H1 (cell line): Measurements from ENCODE around the gene ALKBH7. TPM values are rescaled to one million over a fixed set of nuclear protein-coding genes. Genes with fewer than 3 reads are reported as not detected.

Experiments used
- CTCF ChIA-PET: fragments of 300-600 bp; sonication (Branson Sonifier 250); formaldehyde crosslinking; loops from one replicate; lab custom pipeline; 2021; ENCODE audit not compliant: partially characterized antibody; lab: Charles Lee
- POLR2A ChIA-PET: fragments of 300-600 bp; sonication (Branson Sonifier 250); formaldehyde crosslinking; loops from one replicate; lab custom pipeline; 2021; ENCODE audit warnings: inconsistent platforms; ENCODE audit not compliant: partially characterized antibody; lab: Charles Lee
- DNase-seq, 2 experiments: peaks; one replicate each; pipeline versions ENCODE4 v3.0.0 to v3.0.0-alpha.2; 2010 to 2022; ENCODE audit warnings: low spot score in 2 of 2, low read depth in 1 of 2, mixed read lengths in 1 of 2
- FAIRE-seq: peaks from 2 replicates; lab custom pipeline; 2011; peaks lifted over from hg19 to GRCh38; lab: Jason Lieb, UNC
- H2AFZ ChIP-seq: 2 replicates; pipeline ENCODE4 v1.8.1; 2012; ENCODE audit warnings: low read length, inconsistent platforms
- H2AK5ac ChIP-seq: 2 replicates; pipeline ENCODE4 v1.6.1; 2013; ENCODE audit warnings: low read depth, low read length
- H2BK120ac ChIP-seq: replicated peaks from 2 replicates; pipeline ENCODE3; 2013; ENCODE audit warnings: low read depth, low read length, inconsistent platforms
- H2BK12ac ChIP-seq: 2 replicates; pipeline ENCODE4 v1.6.1; 2013; ENCODE audit warnings: low read depth, low read length
- H2BK15ac ChIP-seq: 2 replicates; pipeline ENCODE4 v1.6.1; 2013; ENCODE audit warnings: low read length
- H2BK20ac ChIP-seq: 2 replicates; pipeline ENCODE4 v1.6.1; 2013; ENCODE audit warnings: low read length
- H2BK5ac ChIP-seq: 2 replicates; pipeline ENCODE4 v1.6.1; 2013; ENCODE audit warnings: low read depth, low read length
- H3K14ac ChIP-seq: 2 replicates; pipeline ENCODE4 v1.6.1; 2013; ENCODE audit warnings: inconsistent platforms; ENCODE audit not compliant: insufficient read length
- H3K18ac ChIP-seq: 2 replicates; pipeline ENCODE4 v1.6.1; 2013; ENCODE audit warnings: low read length; ENCODE audit errors: extremely low read depth
- H3K23ac ChIP-seq: 2 replicates; pipeline ENCODE4 v1.6.1; 2013; ENCODE audit warnings: inconsistent platforms; ENCODE audit not compliant: insufficient read length
- H3K23me2 ChIP-seq: 2 replicates; pipeline ENCODE4 v1.6.1; 2013; ENCODE audit warnings: low read depth, low read length
- H3K27ac ChIP-seq: 2 replicates; pipeline ENCODE4 v1.6.1; 2011; ENCODE audit warnings: low read depth, low read length, inconsistent platforms
- H3K27me3 ChIP-seq, 4 experiments: replicated peaks in 1 of 4; 1 replicate in 1 of 4; 2 replicates in 3 of 4; pipeline versions ENCODE4 v1.6.1 to v1.8.1; 2011 to 2013; ENCODE audit warnings: low read length in 3 of 4, mild to moderate bottlenecking in 3 of 4, inconsistent platforms in 2 of 4, mixed read lengths in 2 of 4, moderate library complexity in 1 of 4; ENCODE audit not compliant: control insufficient read depth in 3 of 4, insufficient read depth in 3 of 4; ENCODE audit errors: extremely low read depth in 1 of 4
- H3K36me3 ChIP-seq, 4 experiments: 2 replicates each; pipeline versions ENCODE4 v1.6.1 to v1.8.1; 2011 to 2013; ENCODE audit warnings: mild to moderate bottlenecking in 4 of 4, low read length in 3 of 4, moderate library complexity in 2 of 4, control low read depth in 1 of 4, inconsistent platforms in 1 of 4; ENCODE audit not compliant: insufficient read depth in 4 of 4, control insufficient read depth in 2 of 4
- H3K4ac ChIP-seq: replicated peaks from 2 replicates; pipeline ENCODE3; 2013; ENCODE audit warnings: low read length, low read depth, mixed read lengths, inconsistent platforms; ENCODE audit not compliant: insufficient read length
- H3K4me1 ChIP-seq, 4 experiments: replicated peaks in 1 of 4; 1 replicate in 1 of 4; 2 replicates in 3 of 4; pipeline versions ENCODE4 v1.6.1 to v1.8.1; 2011 to 2013; ENCODE audit warnings: low read length in 3 of 4, inconsistent platforms in 2 of 4, mixed read lengths in 1 of 4; ENCODE audit not compliant: insufficient read depth in 4 of 4, control insufficient read depth in 3 of 4
- H3K4me2 ChIP-seq, 2 experiments: 2 replicates each; pipeline versions ENCODE4 v1.6.1 to v1.8.1; 2011 to 2013; ENCODE audit warnings: low read depth in 2 of 2, low read length in 2 of 2, control low read depth in 1 of 2, inconsistent platforms in 1 of 2, mild to moderate bottlenecking in 1 of 2; ENCODE audit not compliant: insufficient read depth in 1 of 2
- H3K4me3 ChIP-seq, 4 experiments: fragments of 200-600, 300-600 bp in 1 of 4; sonication (generic), shearing (Covaris generic), sonication (Bioruptor Twin) in 1 of 4; 2 replicates each; pipeline versions ENCODE4 v1.5.1 to v1.8.1; 2011 to 2016; ENCODE audit warnings: low read length in 4 of 4, low read depth in 3 of 4, control low read depth in 2 of 4, inconsistent platforms in 2 of 4, mild to moderate bottlenecking in 2 of 4, mixed read lengths in 1 of 4, moderate library complexity in 1 of 4; ENCODE audit not compliant: insufficient read depth in 2 of 4; ENCODE audit errors: extremely low read depth in 1 of 4
- H3K56ac ChIP-seq: replicated peaks from 2 replicates; pipeline ENCODE3; 2013; ENCODE audit warnings: low read depth, mild to moderate bottlenecking, mixed read lengths, low read length, inconsistent platforms; ENCODE audit not compliant: insufficient read length
- H3K79me1 ChIP-seq: 2 replicates; pipeline ENCODE4 v1.6.1; 2013; ENCODE audit warnings: low read depth, low read length, control low read depth
- H3K79me2 ChIP-seq, 2 experiments: 2 replicates each; pipeline versions ENCODE4 v1.6.1 to v1.8.1; 2012 to 2013; ENCODE audit warnings: low read length in 2 of 2, mild to moderate bottlenecking in 2 of 2, inconsistent platforms in 1 of 2; ENCODE audit not compliant: insufficient read depth in 2 of 2, control insufficient read depth in 1 of 2
- H3K9ac ChIP-seq, 4 experiments: replicated peaks in 1 of 4; 1 replicate in 1 of 4; 2 replicates in 3 of 4; pipeline versions ENCODE4 v1.6.1 to v1.8.1; 2011 to 2013; ENCODE audit warnings: low read depth in 3 of 4, low read length in 3 of 4, control low read depth in 2 of 4, mild to moderate bottlenecking in 2 of 4, moderate library complexity in 2 of 4, inconsistent platforms in 1 of 4; ENCODE audit errors: extremely low read depth in 1 of 4
- H3K9me3 ChIP-seq, 2 experiments: 2 replicates each; pipeline versions ENCODE4 v1.6.1 to v1.8.1; 2012 to 2013; ENCODE audit warnings: mild to moderate bottlenecking in 2 of 2, moderate library complexity in 2 of 2, control low read depth in 1 of 2, inconsistent platforms in 1 of 2, low read depth in 1 of 2, low read length in 1 of 2, mixed read lengths in 1 of 2; ENCODE audit not compliant: insufficient read depth in 2 of 2
- H4K20me1 ChIP-seq, 2 experiments: replicated peaks in 1 of 2; 2 replicates each; pipeline versions ENCODE3 to v1.8.1; 2011 to 2013; ENCODE audit warnings: inconsistent platforms in 2 of 2, low read length in 2 of 2, mild to moderate bottlenecking in 1 of 2; ENCODE audit not compliant: insufficient read depth in 2 of 2, control insufficient read depth in 1 of 2
- H4K5ac ChIP-seq: 2 replicates; pipeline ENCODE4 v1.6.1; 2013; ENCODE audit warnings: low read length, low read depth, mixed read lengths, inconsistent platforms; ENCODE audit not compliant: insufficient read length
- H4K8ac ChIP-seq: 2 replicates; pipeline ENCODE4 v1.8.0; 2013; ENCODE audit warnings: mild to moderate bottlenecking, moderate library complexity, low read length, inconsistent platforms; ENCODE audit not compliant: insufficient read depth; ENCODE audit errors: extremely low read depth
- H4K91ac ChIP-seq: replicated peaks from 2 replicates; pipeline ENCODE3; 2013; ENCODE audit warnings: low read length, mixed read lengths, inconsistent platforms; ENCODE audit not compliant: insufficient read length
- BACH1 ChIP-seq: IDR thresholded peaks from 2 replicates; pipeline ENCODE4 v1.6.1; 2012; ENCODE audit warnings: low read length, improper control_type of control experiment
- KDM4A ChIP-seq: IDR thresholded peaks from one replicate; pipeline ENCODE4 v1.7.1; 2012; ENCODE audit warnings: low read depth, mild to moderate bottlenecking, moderate library complexity, low read length, inconsistent platforms; ENCODE audit not compliant: severe bottlenecking
- SAP30 ChIP-seq: fragments of 300-600 bp; sonication (generic); IDR thresholded peaks from 2 replicates; pipeline ENCODE4 v1.7.1; 2012; ENCODE audit warnings: low read length, moderate library complexity, mild to moderate bottlenecking, inconsistent platforms; ENCODE audit not compliant: insufficient read depth, insufficient replicate concordance
- SP1 ChIP-seq: IDR thresholded peaks from 2 replicates; pipeline ENCODE4 v1.6.1; 2011; ENCODE audit warnings: low read depth, low read length
- SRF ChIP-seq: IDR thresholded peaks from 2 replicates; pipeline ENCODE4 v1.6.1; 2011; ENCODE audit warnings: mild to moderate bottlenecking, low read depth, low read length, moderate library complexity
- TBP ChIP-seq: IDR thresholded peaks from 2 replicates; pipeline ENCODE4 v1.6.1; 2011; ENCODE audit warnings: low read depth, low read length, improper control_type of control experiment
- WGBS, 2 experiments: shearing (Covaris generic) in 1 of 2; methylation state at CpG; one replicate each; pipeline versions ENCODE4 v1.1.6 to v1.1.7; 2013 to 2015; ENCODE audit warnings: low lambda C conversion rate in 2 of 2, mixed read lengths in 2 of 2, inconsistent platforms in 1 of 2, low coverage in 1 of 2, missing lambda C conversion rate in 1 of 2; ENCODE audit not compliant: insufficient replicate concordance in 2 of 2, insufficient coverage in 1 of 2, insufficient read length in 1 of 2; ENCODE audit errors: extremely low coverage in 1 of 2, missing lambda C conversion rate in 1 of 2; 5-methylcytosine and 5-hydroxymethylcytosine counted together
- polyA plus RNA-seq, 7 experiments: library from polyadenylated mRNA; depleted of rRNA in 3 of 7; stranded (reverse) in 5 of 7; unstranded in 2 of 7; fragments of >200 nt in 5 of 7; fragments of 200-250 nt in 2 of 7; gene quantifications; 1 replicate in 5 of 7; 2 replicates in 1 of 7; 4 replicates in 1 of 7; pipeline versions ENCODE4 v1.2.1 to v1.2.3, GENCODE V29; 2011 to 2013; ENCODE audit warnings: missing spikeins in 2 of 7, mixed read lengths in 2 of 7
- total RNA-seq: library from RNA; stranded (reverse); fragmentation: NEBNext Ultra II Directional; extraction: Animal tissue kit (Norgen Biotek cat#: 25700); gene quantifications from 2 replicates; pipeline ENCODE4 v1.2.1, GENCODE V29; 2021
- TF ChIP-seq, protein P1 (sequence below): IDR thresholded peaks from 2 replicates; pipeline ENCODE4 v1.6.1; 2011; ENCODE audit warnings: low read length, improper control_type of control experiment
- TF ChIP-seq, protein P2 (sequence below): IDR thresholded peaks from 2 replicates; pipeline ENCODE4 v1.6.1; 2011; ENCODE audit warnings: low read depth, mild to moderate bottlenecking, low read length; ENCODE audit not compliant: insufficient read depth

ALKBH7 gene
- total and polyA plus RNA-seq, 2 of the 8 experiments (the other 6 are each of a cell fraction or from before 2014, with no cell fraction given) = 66.3 to 100 TPM

DNA sequence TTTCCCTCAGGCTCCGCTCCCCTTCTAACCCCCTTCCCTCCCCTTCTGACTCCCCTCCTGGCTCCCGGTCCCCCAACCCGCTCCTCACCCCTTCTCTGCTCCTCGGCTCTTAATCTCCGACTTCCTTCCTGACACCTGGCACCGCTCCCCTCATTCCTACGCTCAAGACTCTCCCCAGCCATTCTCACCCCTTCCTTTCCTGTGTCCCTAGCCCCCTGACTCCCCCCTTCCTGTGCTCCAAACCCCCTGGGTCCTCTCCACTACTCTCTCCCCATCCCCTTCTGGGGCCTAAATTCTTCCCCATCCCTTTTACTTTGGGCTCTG is 10.6 kb upstream of the ALKBH7 start:
- Histone ChIP-seq H3K4me2 (peak overlapping the region; percentile 89 to 94), H2BK120ac (no peak overlapping the region), H3K4me1 (peaks cover 0 to 2% (median 1%) of the 10 kb centered on the region in 4 experiments; a peak in 2 of 7 replicates), H3K56ac (peak overlapping the region; percentile 39), H3K23ac (no peak overlapping the region), H4K8ac (peak overlapping the region; percentile 25; the same call in 1 of the 2 replicates), H2BK15ac (no peak overlapping the region), H2BK20ac (no peak overlapping the region), H3K23me2 (peaks cover 5% of the 10 kb centered on the region; the same call in 1 of the 2 replicates), H3K27ac (0 out of 2 replicates have a peak overlapping the region, but pooled peaks have one; percentile 40), H4K20me1 (peaks cover 0 to 1% of the 10 kb centered on the region in 2 experiments)
- DNase-seq = peak in 1 of 2 experiments; percentile 47
- TF ChIP-seq, protein P1, sequence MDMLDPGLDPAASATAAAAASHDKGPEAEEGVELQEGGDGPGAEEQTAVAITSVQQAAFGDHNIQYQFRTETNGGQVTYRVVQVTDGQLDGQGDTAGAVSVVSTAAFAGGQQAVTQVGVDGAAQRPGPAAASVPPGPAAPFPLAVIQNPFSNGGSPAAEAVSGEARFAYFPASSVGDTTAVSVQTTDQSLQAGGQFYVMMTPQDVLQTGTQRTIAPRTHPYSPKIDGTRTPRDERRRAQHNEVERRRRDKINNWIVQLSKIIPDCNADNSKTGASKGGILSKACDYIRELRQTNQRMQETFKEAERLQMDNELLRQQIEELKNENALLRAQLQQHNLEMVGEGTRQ = no peak
- TF ChIP-seq SRF (no peak), TBP (no peak), SAP30 (peak; percentile 23), BACH1 (no peak), SP1 (no peak), KDM4A (peak; percentile 32)
- TF ChIP-seq, protein P2, sequence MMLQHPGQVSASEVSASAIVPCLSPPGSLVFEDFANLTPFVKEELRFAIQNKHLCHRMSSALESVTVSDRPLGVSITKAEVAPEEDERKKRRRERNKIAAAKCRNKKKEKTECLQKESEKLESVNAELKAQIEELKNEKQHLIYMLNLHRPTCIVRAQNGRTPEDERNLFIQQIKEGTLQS = no peak
- TF ChIP-seq, all 59 proteins: peak for 2
- H3K4me3 ChIP-seq = peak overlapping the region; percentile 63 to 92 (median 68)
- no peaks in the 10 kb centered on the region for H3K9me3 ChIP-seq
- ChIA-PET POLR2A (interaction anchor here (1.2 to 2.9 kb wide), 2 partner anchors 11 to 417 kb away, joined by 3 to 17 read pairs; partner anchors contain the start of gene ALKBH7), CTCF (interaction anchor here (0.9 kb wide), 1 partner anchor 96 kb away, joined by 3 read pairs; no protein-coding TSS in a partner anchor)
- H2BK12ac ChIP-seq = no peak overlapping the region
- no peak overlapping the region for H2BK5ac ChIP-seq
- H3K79me2 ChIP-seq = peaks cover 0 to 6% of the 10 kb centered on the region in 2 experiments; a peak in 2 of 4 replicates
- FAIRE-seq = no peak
- no peak overlapping the region for H4K91ac ChIP-seq
- peak overlapping the region in 3 of 4 experiments; percentile 51 to 55 (median 54); a peak in 5 of 7 replicates for H3K9ac ChIP-seq
- peaks cover 5 to 21% (median 10%) of the 10 kb centered on the region in 4 experiments; a peak in 6 of 8 replicates for H3K36me3 ChIP-seq
- H3K79me1 ChIP-seq = peaks cover 4% of the 10 kb centered on the region
- no peak overlapping the region for H3K4ac ChIP-seq
- no peak overlapping the region; the same call in 1 of the 2 replicates for H3K18ac ChIP-seq
- WGBS, 2 experiments = 0% methylated on average over 2 of the region's 7 CpGs; no CpG with 5 or more reads in 1 of the 2 experiments
- H2AFZ ChIP-seq = no peak overlapping the region
- H3K27me3 ChIP-seq = no peaks in the 10 kb centered on the region
- H3K14ac ChIP-seq = no peak overlapping the region
- H4K5ac ChIP-seq = no peak overlapping the region
- no peak overlapping the region for H2AK5ac ChIP-seq
